SK-N-DZ (cell line): ENCODE results near the gene PRR12.

Experiments used
- DNase-seq: peaks from one replicate; pipeline ENCODE4 v3.0.0-alpha.2; 2015; ENCODE audit warnings: low spot score

The PRR12 gene

GRCh38 chr19:49645995-49646394, 55.0 kb downstream of the PRR12 start:
- no peak for DNase-seq

- DNase-seq = no peak
Measured at GRCh38 chr19:49646586-49646985, 55.6 kb downstream of the PRR12 start.

GRCh38 chr19:49651029-49651819, 60.2 kb downstream of the PRR12 start:
- DNase-seq = no peak

GRCh38 chr19:49651820-49652550, 61.0 kb downstream of the PRR12 start:
- DNase-seq = no peak

GRCh38 chr19:49652551-49653465, 61.8 kb downstream of the PRR12 start:
- no peak for DNase-seq

- DNase-seq = no peak
Measured at GRCh38 chr19:49653466-49653806, 62.5 kb downstream of the PRR12 start.

GRCh38 chr19:49654581-49654980, 63.6 kb downstream of the PRR12 start:
- no peak for DNase-seq

- DNase-seq = no peak
Measured at GRCh38 chr19:49655570-49656455, 64.8 kb downstream of the PRR12 start.

GRCh38 chr19:49656456-49657109, 65.6 kb downstream of the PRR12 start:
- DNase-seq = no peak

GRCh38 chr19:49657493-49658138, 66.6 kb downstream of the PRR12 start:
- DNase-seq = no peak

- DNase-seq = no peak
Measured at GRCh38 chr19:49658139-49658517, 67.1 kb downstream of the PRR12 start.

- no peak for DNase-seq
Measured at GRCh38 chr19:49658566-49659442, 67.8 kb downstream of the PRR12 start.

- DNase-seq = no peak
Measured at GRCh38 chr19:49660338-49660961, 69.5 kb downstream of the PRR12 start.

- DNase-seq = no peak
Measured at GRCh38 chr19:49662011-49662410, 71.0 kb downstream of the PRR12 start.

- no peak for DNase-seq
Measured at GRCh38 chr19:49663224-49663623, 72.2 kb downstream of the PRR12 start.

- DNase-seq = peak; percentile 49
Measured at GRCh38 chr19:49664171-49665035, 73.4 kb downstream of the PRR12 start.

- DNase-seq = no peak
Measured at GRCh38 chr19:49665036-49665350, 74.0 kb downstream of the PRR12 start.
